GM10266 (cell line): ENCODE measurements around the gene FBXL16.

Experiments used
- DNase-seq: peaks from one replicate; pipeline ENCODE4 v3.0.0; 2012; ENCODE audit errors: extremely low spot score
- CTCF ChIP-seq: IDR thresholded peaks from 2 replicates; pipeline ENCODE4 v1.5.1; 2012; ENCODE audit warnings: mild to moderate bottlenecking, low read depth; ENCODE audit not compliant: control insufficient read depth, insufficient read depth; ENCODE audit errors: missing control alignments

Gene FBXL16

GRCh38 chr16:662597-662996 lies 43.0 kb downstream of the FBXL16 start:
- DNase-seq: no peak
- no peak for TF ChIP-seq CTCF

DNA sequence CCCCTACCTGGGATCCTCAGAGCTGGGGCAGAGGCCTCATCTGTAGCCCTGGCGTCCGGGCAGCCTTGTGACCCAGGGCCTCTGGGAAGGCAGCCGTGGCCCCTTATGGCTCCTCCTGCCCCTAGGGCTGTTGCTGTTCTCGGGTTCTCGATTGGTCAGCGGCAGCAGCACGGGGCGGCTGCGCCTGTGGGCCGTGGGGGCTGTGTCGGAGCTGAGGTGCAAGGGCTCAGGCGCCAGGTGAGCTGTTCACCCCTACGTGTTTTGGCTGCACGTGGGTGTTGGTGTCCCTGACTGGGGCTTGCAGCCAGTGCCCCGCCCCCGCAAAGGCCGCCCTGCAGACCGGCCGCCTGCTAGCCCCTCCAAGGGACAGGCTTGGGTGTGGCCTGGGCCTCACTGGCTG lies 43.5 kb downstream of the FBXL16 start:
- DNase-seq: no peak
- no peak for TF ChIP-seq CTCF

- no peak for DNase-seq
- no peak for TF ChIP-seq CTCF
Observed at GRCh38 chr16:661184-661821, 44.3 kb downstream of the FBXL16 start.

DNA sequence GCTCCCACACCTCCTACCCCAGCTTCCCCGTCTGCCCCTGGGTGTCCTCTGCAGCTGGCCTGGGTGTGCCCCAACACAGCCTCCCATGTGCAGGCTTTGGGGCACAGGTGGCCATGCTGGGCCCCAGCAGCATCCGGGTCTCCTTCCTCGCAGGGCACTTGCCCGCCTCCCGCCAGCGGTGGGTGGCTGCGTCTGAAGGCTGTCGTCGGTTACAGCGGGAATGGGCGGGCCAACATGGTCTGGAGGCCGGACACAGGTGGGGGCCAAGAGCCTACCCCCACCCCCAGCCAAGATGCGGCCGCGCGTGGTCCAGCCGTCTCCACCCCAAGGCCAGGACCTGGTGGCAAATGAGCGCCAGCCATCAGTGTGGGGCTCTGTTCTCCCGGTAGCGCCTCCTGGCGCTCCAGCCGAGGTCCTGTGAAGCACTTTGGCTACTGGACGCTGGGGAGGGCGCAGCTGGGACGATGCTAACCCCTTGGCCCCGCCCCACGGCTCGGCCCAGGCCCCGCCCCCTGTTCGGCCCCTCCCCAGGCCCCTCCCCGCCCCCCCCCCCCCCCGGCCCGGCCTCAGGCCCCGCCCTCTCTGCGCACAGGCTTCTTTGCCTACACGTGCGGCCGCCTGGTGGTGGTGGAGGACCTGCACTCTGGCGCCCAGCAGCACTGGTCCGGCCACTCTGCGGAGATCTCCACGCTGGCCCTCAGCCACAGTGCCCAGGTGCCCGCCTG lies 45.0 kb downstream of the FBXL16 start:
- TF ChIP-seq CTCF: peak; percentile 60
- peak; percentile 99 for DNase-seq

- DNase-seq: no peak
- TF ChIP-seq CTCF: no peak
Observed at GRCh38 chr16:660132-660458, 45.5 kb downstream of the FBXL16 start.

GRCh38 chr16:659618-660017 lies 46.0 kb downstream of the FBXL16 start:
- DNase-seq: no peak
- TF ChIP-seq CTCF: no peak
